ENCODE data around the gene ETV3L.

Gene ETV3L

GRCh38 chr1:157131281-157131680 lies 31.7 kb upstream of the ETV3L start:
- no peak for DNase-seq

- DNase-seq = no peak
Observed at GRCh38 chr1:157124855-157125254, 25.2 kb upstream of the ETV3L start.

GRCh38 chr1:157119448-157119847 lies 19.8 kb upstream of the ETV3L start:
- no peak for DNase-seq

- no peak for DNase-seq
Observed at GRCh38 chr1:157119008-157119407, 19.4 kb upstream of the ETV3L start.

GRCh38 chr1:157117527-157118057 lies 18.0 kb upstream of the ETV3L start:
- DNase-seq = no peak

GRCh38 chr1:157116737-157117103 lies 17.1 kb upstream of the ETV3L start:
- no peak for DNase-seq

- DNase-seq = no peak
Observed at GRCh38 chr1:157115851-157116736, 16.5 kb upstream of the ETV3L start.

GRCh38 chr1:157115429-157115838 lies 15.8 kb upstream of the ETV3L start:
- no peak for DNase-seq

- DNase-seq = no peak
Observed at GRCh38 chr1:157114183-157115121, 14.8 kb upstream of the ETV3L start.

- no peak for DNase-seq
Observed at GRCh38 chr1:157113631-157114030, 14.0 kb upstream of the ETV3L start.

GRCh38 chr1:157113106-157113505 lies 13.5 kb upstream of the ETV3L start:
- DNase-seq = no peak

GRCh38 chr1:157112186-157112867 lies 12.7 kb upstream of the ETV3L start:
- DNase-seq = no peak

- no peak for DNase-seq
Observed at GRCh38 chr1:157111396-157112165, 12.0 kb upstream of the ETV3L start.

GRCh38 chr1:157110686-157111085 lies 11.1 kb upstream of the ETV3L start:
- DNase-seq = no peak

GRCh38 chr1:157110003-157110402 lies 10.4 kb upstream of the ETV3L start:
- DNase-seq = no peak

- DNase-seq = no peak
Observed at GRCh38 chr1:157108448-157108847, 8.8 kb upstream of the ETV3L start.

GRCh38 chr1:157107702-157108101 lies 8.1 kb upstream of the ETV3L start:
- DNase-seq = no peak

- no peak for DNase-seq
Observed at GRCh38 chr1:157106813-157107189, 7.2 kb upstream of the ETV3L start.

GRCh38 chr1:157105988-157106812 lies 6.6 kb upstream of the ETV3L start:
- DNase-seq = peak; percentile 83

- no peak for DNase-seq
Observed at GRCh38 chr1:157105298-157105987, 5.8 kb upstream of the ETV3L start.

Measured in fibroblast of skin of abdomen (primary cell).